Measurements from ENCODE around the gene GALM.

DNA sequence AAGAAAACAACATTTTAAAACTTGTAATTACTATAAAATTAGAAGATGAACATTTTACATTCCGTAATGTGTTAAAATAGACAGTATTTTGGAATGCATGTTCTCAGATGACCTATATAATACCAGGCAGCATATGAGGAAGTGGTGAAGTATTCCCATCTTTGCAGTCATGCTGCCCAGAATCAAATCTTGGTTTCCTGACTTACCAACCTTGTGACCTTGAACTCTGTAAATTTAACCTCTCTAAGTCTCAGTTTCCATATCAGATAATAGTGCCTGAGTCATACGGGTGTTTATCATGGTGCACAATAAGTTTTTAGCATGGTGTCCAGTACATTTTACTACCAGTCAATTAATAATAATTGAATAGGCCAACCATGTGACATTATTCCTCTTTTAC lies 7.3 kb upstream of the GALM start:
- TF ChIP-seq, protein P1, sequence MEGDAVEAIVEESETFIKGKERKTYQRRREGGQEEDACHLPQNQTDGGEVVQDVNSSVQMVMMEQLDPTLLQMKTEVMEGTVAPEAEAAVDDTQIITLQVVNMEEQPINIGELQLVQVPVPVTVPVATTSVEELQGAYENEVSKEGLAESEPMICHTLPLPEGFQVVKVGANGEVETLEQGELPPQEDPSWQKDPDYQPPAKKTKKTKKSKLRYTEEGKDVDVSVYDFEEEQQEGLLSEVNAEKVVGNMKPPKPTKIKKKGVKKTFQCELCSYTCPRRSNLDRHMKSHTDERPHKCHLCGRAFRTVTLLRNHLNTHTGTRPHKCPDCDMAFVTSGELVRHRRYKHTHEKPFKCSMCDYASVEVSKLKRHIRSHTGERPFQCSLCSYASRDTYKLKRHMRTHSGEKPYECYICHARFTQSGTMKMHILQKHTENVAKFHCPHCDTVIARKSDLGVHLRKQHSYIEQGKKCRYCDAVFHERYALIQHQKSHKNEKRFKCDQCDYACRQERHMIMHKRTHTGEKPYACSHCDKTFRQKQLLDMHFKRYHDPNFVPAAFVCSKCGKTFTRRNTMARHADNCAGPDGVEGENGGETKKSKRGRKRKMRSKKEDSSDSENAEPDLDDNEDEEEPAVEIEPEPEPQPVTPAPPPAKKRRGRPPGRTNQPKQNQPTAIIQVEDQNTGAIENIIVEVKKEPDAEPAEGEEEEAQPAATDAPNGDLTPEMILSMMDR (IDR thresholded peaks at IDR 0.05), result no peak
- TF ChIP-seq, protein P2, sequence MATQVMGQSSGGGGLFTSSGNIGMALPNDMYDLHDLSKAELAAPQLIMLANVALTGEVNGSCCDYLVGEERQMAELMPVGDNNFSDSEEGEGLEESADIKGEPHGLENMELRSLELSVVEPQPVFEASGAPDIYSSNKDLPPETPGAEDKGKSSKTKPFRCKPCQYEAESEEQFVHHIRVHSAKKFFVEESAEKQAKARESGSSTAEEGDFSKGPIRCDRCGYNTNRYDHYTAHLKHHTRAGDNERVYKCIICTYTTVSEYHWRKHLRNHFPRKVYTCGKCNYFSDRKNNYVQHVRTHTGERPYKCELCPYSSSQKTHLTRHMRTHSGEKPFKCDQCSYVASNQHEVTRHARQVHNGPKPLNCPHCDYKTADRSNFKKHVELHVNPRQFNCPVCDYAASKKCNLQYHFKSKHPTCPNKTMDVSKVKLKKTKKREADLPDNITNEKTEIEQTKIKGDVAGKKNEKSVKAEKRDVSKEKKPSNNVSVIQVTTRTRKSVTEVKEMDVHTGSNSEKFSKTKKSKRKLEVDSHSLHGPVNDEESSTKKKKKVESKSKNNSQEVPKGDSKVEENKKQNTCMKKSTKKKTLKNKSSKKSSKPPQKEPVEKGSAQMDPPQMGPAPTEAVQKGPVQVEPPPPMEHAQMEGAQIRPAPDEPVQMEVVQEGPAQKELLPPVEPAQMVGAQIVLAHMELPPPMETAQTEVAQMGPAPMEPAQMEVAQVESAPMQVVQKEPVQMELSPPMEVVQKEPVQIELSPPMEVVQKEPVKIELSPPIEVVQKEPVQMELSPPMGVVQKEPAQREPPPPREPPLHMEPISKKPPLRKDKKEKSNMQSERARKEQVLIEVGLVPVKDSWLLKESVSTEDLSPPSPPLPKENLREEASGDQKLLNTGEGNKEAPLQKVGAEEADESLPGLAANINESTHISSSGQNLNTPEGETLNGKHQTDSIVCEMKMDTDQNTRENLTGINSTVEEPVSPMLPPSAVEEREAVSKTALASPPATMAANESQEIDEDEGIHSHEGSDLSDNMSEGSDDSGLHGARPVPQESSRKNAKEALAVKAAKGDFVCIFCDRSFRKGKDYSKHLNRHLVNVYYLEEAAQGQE (IDR thresholded peaks at IDR 0.05; ENCODE audit: insufficient read depth in 1 of 2, low read depth in 2 of 2, low read length in 1 of 2), result no peak
